IPS DF 4.7 (cell line): Measurements from ENCODE around the gene PSME4.
"Not testable (repeated sequence)": the region's sequence is repeated elsewhere in the genome, so short reads cannot be mapped to it uniquely, and the experiment has no call there.

Experiments
- DNase-seq: peaks from one replicate; pipeline ENCODE4 v3.0.0-alpha.2; 2013; ENCODE audit warnings: low spot score; ENCODE audit errors: extremely low read depth

The PSME4 gene

GRCh38 chr2:53886406-53887280 is 84.2 kb downstream of the PSME4 start:
- DNase-seq: no peak

GRCh38 chr2:53884883-53885282 is 85.9 kb downstream of the PSME4 start:
- no peak for DNase-seq

DNA sequence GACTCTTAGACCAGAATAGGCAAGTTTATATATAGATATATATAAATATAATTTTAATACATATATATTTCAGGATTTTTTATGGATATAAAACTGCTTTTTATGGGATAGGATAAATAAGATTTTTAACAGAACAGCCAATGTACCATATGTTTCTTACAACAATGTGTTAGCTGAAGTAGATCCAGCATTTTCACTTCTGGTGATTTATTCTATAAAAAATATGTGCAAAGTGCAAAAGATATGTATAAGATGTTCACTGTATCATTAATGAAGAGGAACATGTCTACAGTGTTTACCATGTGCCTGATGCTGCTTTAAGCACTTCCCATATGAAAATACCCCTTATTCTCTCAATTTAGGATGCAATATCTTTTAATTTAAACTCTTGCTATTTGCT is 88.8 kb downstream of the PSME4 start:
- DNase-seq: no peak

GRCh38 chr2:53881360-53881759 is 89.4 kb downstream of the PSME4 start:
- DNase-seq: no peak

- DNase-seq: no peak
These were observed 90.0 kb downstream of the PSME4 start for GRCh38 chr2:53880756-53881155.

DNA sequence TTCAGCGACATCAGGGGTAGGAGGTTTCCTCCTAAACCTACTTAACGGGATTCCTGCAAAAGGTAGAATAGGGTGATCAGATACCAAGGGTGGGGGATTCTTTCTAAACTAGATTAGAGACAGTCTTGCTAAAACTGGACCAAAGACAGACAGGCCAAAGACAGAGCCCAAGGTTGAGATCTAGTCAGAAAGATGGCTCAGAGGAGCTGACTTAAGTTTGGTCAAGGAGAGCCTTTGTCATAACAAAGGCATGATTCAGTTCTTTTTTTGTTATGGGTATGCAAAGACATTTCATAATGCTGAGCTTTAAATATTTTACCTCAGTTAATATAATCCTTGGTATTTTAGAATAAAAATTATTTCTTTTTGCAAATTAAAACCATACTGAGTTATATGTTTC is 93.2 kb downstream of the PSME4 start:
- DNase-seq: no peak

DNA sequence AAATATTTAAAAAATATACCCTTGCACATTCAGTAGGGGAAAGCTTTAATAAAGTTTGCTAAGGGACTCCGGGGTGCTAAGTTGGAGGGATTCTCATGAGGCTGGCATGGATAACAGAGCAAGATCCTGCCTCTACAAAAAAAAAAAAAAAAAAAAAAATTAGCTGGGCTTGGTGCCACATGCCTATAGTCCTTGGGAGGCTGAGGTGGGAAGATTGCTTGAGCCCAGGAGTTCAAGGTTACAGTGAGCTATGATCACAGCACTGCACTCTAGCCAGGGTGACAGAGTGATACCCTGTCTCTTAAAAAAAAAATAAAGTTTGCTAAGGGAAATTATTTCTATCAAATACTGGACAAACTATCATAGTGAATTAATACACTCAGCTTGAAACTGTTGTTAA is 93.7 kb downstream of the PSME4 start:
- no peak for DNase-seq

- no peak for DNase-seq
These were observed 96.3 kb downstream of the PSME4 start for GRCh38 chr2:53874401-53874950.

DNA sequence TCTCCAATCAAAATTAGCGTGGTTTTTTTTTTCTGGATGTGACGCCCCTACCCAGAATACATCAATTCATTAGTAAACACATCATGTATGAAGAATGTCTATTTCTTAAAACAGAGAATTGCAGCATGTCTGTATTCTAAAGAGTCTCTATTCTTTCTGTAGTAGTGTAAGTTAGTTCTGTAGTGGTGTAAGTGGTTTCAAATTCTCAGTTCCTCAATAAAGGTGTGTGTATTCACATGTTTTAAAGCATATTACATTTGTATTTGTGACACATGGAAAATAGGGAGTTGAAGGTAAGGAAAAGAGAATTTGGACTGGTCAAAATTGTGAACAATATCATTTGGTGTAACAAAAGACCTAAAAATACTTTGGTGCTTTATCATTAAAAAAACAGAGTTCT is 103.0 kb downstream of the PSME4 start:
- no peak for DNase-seq

GRCh38 chr2:53867169-53867568 is 103.6 kb downstream of the PSME4 start:
- no peak for DNase-seq

- DNase-seq: no peak
These were observed 104.8 kb downstream of the PSME4 start for GRCh38 chr2:53865962-53866361.

DNA sequence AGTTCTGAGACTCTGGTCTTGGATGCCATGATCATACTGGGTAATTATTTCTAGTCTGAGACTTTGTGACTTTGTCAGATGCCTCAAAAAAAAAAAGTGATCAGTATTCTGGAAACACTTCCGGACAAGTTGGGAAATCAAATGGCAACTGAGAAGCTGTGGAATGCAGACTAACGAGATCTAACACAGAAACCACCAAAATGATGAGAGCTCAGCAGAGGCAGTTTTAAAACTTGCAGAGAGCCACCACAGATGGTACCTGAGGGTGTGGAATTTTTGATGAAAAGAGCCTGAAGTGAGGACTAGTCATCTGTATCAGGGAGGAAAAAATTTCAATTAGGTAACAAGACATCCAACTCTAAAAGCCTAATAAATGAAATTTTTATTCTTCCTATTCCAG is 105.5 kb downstream of the PSME4 start:
- DNase-seq: no peak

GRCh38 chr2:53863538-53864227 is 107.1 kb downstream of the PSME4 start:
- DNase-seq: no peak

- no peak for DNase-seq
These were observed 109.0 kb downstream of the PSME4 start for GRCh38 chr2:53861824-53862223.

- no peak for DNase-seq
These were observed 111.3 kb downstream of the PSME4 start, which contains the start of gene GPR75 for GRCh38 chr2:53859206-53860181. Gene GPR75 (minus strand): TSS chr2:53859967. CDS start chr2:53854756, 5,211 bp downstream.

GRCh38 chr2:53856272-53856671 is 114.5 kb downstream of the PSME4 start:
- no peak for DNase-seq

DNA sequence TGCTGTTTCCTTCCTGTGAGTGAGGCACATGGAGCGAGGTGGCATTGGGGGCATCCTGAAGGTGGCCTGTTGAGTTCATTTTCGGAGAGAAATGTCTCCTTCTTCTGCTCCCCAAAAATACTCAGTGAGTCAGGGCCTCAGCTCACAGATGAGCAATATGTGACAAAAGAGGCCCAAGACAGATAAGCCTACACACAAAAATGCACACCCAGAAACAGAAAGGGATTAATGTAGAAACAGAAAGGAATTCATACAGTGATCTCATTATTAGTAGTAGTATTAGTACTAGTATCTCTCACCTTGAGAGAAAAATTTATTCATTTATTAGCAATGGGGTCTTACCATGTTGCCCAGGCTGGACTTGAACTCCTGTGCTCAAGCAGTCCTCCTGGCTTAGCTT is 116.1 kb downstream of the PSME4 start:
- DNase-seq: no peak

DNA sequence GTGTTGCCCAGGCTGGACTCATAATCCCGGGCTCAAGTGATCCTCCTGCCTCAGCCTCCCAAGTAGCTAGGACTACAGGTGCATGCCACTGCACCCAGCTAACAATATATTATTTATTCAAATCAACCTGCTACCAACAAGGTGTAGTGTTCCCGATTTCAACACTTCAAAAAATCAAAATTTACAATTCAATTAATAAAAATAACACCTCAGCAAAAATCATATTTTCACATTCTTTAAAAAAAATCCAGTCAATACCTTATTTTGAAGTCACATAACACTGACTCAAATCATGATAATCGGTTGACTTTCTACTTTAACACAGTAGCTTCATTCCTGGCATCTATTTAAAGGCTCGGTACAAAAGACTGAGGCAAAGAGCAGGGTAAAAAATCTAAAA is 118.3 kb downstream of the PSME4 start:
- DNase-seq: no peak

- DNase-seq: not testable (repeated sequence)
These were observed 119.6 kb downstream of the PSME4 start for GRCh38 chr2:53851052-53851757.

DNA sequence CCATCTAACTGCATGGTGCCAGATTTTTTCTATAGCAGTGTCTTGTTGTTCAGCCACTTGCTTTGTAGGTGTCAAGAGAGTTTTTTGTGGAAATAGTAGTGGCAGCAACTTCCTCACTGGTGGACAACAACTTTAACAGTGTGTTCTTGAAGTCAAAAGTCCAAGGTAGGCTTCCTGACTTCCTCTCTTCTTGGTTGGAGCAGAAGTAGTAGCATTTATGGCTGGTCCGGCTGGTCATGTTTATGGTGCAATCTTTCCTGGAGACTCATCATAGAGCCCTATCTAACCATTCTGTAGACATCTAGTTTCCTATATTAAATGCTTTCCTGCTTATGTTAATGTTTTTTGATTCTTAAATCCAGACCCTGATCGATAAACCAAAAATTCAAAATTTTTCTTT is 122.7 kb downstream of the PSME4 start:
- DNase-seq: no peak

DNA sequence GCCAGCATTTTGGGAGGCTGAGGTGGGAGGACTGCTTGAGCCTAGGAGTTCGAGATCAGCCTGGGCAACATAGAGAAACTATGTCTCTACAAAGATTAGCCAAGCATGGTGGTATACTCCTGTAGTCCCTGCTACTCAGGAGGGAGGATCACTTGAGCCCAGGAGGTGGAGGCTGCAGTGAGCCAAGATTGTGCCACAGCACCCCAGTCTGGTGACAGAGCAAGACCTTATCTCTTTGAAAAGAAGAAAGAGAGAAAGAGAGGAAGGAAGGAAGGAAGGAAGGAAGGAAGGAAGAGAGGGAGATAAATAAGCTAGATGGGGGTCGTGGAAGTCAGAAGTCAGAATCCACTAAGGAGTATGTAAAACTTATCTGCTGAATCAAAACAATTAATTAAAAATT is 127.2 kb downstream of the PSME4 start:
- DNase-seq: no peak
